Mucosa of rectum (tissue), 2 donors: ENCODE measurements around the gene CAB39.

Source experiments
- H3K27ac ChIP-seq, 2 donors: one replicate each; pipeline ENCODE4 v1.7.0; 2013; ENCODE audit warnings: inconsistent platforms in 2 of 2, low read depth in 2 of 2, low read length in 2 of 2
- H3K27me3 ChIP-seq, 2 donors: one replicate each; pipeline ENCODE4 v1.7.0; 2013; ENCODE audit warnings: low read length in 2 of 2; ENCODE audit not compliant: control insufficient read depth in 2 of 2, insufficient read depth in 2 of 2
- H3K36me3 ChIP-seq, 2 donors: one replicate each; pipeline ENCODE4 v1.7.0; 2013; ENCODE audit warnings: low read length in 2 of 2; ENCODE audit not compliant: control insufficient read depth in 2 of 2, insufficient read depth in 2 of 2
- H3K4me1 ChIP-seq, 2 donors: one replicate each; pipeline ENCODE4 v1.7.0; 2013; ENCODE audit warnings: low read length in 2 of 2, mild to moderate bottlenecking in 1 of 2; ENCODE audit not compliant: control insufficient read depth in 2 of 2, insufficient read depth in 2 of 2
- H3K4me3 ChIP-seq, 2 donors: one replicate each; pipeline ENCODE4 v1.7.0; 2013; ENCODE audit warnings: low read length in 2 of 2
- H3K9ac ChIP-seq, 2 donors: one replicate each; pipeline ENCODE4 v1.7.0; 2013; ENCODE audit warnings: low read length in 2 of 2, low read depth in 1 of 2, mild to moderate bottlenecking in 1 of 2
- H3K9me3 ChIP-seq, 2 donors: one replicate each; pipeline ENCODE4 v1.7.0; 2013; ENCODE audit warnings: low read length in 2 of 2; ENCODE audit not compliant: control insufficient read depth in 2 of 2
- donor health status: healthy.
- donor health status: Normal muscosa, but diverticular disease.

The CAB39 gene

GRCh38 chr2:230712443-230713330 is at the start of gene CAB39:
TSS of gene CAB39 (plus strand) at chr2:230712842. CDS start at chr2:230760002, 47,160 bp downstream.
- Histone ChIP-seq H3K4me1 (peaks cover 23 to 25% of the 10 kb centered on the region in 2 donors), H3K9ac (peak within 1 kb of the TSS; percentile 85 to 92), H3K36me3 (peaks cover 5 to 7% of the 10 kb centered on the region in 2 donors), H3K27ac (peak within 1 kb of the TSS; percentile 88 to 93), H3K9me3 (no peaks in the 10 kb centered on the region), H3K4me3 (peak within 1 kb of the TSS; percentile 76 to 94), H3K27me3 (no peaks in the 10 kb centered on the region)

- H3K27ac ChIP-seq: peak overlapping the region in 1 of 2 donors; percentile 1
- H3K9ac ChIP-seq: no peak overlapping the region
- no peak overlapping the region for H3K4me3 ChIP-seq
- no peaks in the 10 kb centered on the region for H3K9me3 ChIP-seq
- no peaks in the 10 kb centered on the region for H3K27me3 ChIP-seq
- peaks cover 22 to 37% of the 10 kb centered on the region in 2 donors for H3K4me1 ChIP-seq
- no peaks in the 10 kb centered on the region for H3K36me3 ChIP-seq
Observed at GRCh38 chr2:230664128-230664527, 48.5 kb upstream of the CAB39 start.

DNA sequence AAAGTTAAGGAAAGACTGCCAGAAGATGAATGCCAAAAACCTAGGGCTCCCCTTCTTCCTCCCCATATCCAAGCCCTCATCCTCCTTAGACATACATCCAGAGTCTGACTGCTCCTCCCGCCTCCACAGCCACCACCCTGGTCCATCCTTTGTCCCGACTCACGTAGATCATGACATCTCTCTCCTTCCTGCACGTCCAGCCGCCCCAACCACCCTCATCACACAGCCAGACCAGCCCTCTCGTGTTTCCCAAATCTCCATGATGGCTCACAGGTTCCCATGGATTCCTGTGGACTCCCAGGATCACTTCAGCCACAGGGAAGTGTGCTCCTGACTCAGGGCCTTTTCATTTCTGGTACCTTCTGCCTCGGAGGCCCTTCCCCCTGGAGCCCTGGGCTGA is 47.8 kb upstream of the CAB39 start:
- no peaks in the 10 kb centered on the region for H3K9me3 ChIP-seq
- no peak overlapping the region for H3K4me3 ChIP-seq
- H3K27ac ChIP-seq: no peak overlapping the region
- H3K4me1 ChIP-seq: peaks cover 20 to 33% of the 10 kb centered on the region in 2 donors
- no peak overlapping the region for H3K9ac ChIP-seq
- H3K36me3 ChIP-seq: no peaks in the 10 kb centered on the region
- H3K27me3 ChIP-seq: no peaks in the 10 kb centered on the region

DNA sequence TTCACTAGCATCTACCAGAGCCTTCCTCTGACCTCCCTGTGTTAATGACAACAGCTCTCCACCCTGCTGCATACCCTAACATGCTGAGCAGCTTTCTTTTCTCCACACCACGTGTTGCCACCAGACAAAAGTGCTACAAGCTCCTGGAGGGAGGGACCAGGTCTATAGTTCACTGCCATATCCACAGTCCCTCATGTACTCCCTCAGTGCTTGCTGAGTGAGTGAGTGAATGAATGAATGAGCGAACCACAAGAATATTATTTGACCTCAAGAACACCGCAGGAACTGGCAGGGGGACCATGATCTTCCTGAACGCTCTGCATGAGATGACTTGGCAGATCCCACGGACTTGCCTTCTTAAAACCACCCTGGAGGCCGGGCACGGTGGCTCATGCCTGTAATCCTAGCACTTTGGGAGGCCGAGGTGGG is 47.4 kb upstream of the CAB39 start:
- Histone ChIP-seq H3K27me3 (no peaks in the 10 kb centered on the region), H3K36me3 (no peaks in the 10 kb centered on the region), H3K27ac (no peak overlapping the region), H3K9me3 (no peaks in the 10 kb centered on the region), H3K9ac (no peak overlapping the region), H3K4me3 (no peak overlapping the region), H3K4me1 (peaks cover 17 to 29% of the 10 kb centered on the region in 2 donors)

DNA sequence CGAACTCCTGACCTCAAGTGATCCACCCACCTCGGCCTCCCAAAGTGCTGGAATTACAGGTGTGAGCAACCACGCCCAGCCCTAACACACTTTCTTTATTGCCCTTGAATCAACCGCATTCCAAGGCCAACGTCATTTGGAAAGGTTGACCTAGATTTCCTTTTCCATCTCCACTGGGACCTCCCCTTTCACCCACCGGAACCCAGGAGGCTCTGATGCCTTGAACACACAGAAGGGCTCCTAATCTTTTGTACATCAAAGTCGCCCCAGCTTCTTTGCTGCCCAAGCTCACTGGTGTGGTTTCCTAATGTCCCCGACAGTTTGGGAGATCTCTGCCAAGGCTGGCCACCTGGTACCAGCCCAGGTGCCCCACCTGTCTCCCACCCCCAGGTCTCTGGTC is 46.2 kb upstream of the CAB39 start:
- peaks cover 16 to 33% of the 10 kb centered on the region in 2 donors for H3K4me1 ChIP-seq
- H3K9me3 ChIP-seq: no peaks in the 10 kb centered on the region
- no peaks in the 10 kb centered on the region for H3K27me3 ChIP-seq
- no peak overlapping the region for H3K4me3 ChIP-seq
- H3K36me3 ChIP-seq: no peaks in the 10 kb centered on the region
- H3K9ac ChIP-seq: no peak overlapping the region
- H3K27ac ChIP-seq: no peak overlapping the region

DNA sequence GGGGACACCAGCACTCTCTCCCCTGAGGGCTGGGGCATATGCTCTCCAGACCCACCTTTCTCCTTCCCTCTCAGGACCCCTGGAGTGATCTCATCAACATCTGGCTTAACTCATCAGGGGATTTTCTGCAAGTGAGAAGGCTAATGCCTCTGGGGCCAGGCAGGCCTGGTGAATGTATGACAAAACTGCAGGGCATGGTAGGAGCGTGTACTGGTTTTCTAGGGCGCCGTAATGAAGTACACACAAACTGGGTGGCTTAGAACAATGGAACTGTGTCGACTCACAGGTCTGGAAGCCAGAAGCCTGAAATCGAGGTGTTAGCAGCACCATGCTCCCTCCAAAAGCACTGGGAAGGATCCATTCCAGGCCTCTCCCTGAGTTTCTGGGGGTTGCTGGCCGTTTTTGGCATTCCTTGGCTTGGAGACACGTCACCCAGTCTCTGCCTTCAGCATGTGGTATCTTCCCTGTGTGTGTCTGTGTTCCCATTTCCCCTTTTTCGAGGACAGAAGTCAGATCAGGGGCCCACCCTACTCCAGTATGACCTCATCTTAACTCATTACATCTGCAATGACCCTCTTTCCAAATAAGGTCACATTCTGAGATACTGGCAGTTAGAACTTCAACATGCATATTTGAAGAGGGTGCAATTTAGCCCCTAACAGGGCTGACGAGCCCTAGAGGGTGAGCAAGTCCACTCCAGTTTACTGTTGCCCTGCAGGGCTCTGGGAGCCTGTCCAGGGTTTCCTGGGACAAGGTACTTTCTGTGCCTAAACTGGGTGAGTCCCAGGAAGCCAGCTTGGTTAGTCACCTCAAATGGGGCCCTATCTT is 45.5 kb upstream of the CAB39 start:
- Histone ChIP-seq H3K9me3 (no peaks in the 10 kb centered on the region), H3K36me3 (no peaks in the 10 kb centered on the region), H3K4me3 (no peak overlapping the region), H3K27ac (peak overlapping the region in 1 of 2 donors; percentile 23), H3K27me3 (no peaks in the 10 kb centered on the region), H3K4me1 (peaks cover 16 to 33% of the 10 kb centered on the region in 2 donors), H3K9ac (no peak overlapping the region)

DNA sequence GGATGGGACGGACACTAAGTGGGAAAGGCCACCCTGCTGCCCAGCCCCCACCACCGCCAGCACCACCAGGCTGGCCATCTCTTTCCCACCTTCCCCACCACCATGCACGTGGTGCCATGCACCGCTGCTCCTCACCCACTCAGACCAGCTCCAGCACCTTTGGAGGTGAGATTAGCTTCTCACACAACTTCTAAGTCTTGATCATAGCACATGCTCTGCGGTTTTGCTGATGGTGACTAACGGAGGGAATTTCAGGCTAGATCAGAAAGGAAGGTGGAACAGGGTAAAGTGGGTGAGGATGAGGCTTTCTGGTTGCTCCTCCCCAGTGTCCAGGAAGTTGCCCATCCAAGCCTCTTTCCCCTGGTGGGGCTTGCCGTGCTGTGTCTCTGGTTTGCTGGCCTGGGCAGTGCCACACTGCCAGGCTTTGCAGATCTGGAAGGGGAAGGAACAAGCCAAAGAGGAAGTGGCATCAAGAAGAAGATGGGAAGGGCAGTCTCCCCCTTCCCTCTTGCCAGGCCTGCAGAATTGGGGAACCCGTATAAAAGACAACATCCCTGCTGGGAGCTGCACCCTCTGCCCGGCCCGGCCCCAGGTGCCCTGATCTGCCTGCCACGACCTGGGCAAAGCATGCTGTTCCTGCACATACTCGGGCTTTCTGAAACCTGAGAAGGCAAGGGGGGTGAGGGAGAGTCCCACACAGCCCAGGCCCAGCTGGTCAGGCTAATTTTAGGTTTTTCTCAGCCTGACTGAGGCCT is 44.3 kb upstream of the CAB39 start:
- H3K9me3 ChIP-seq: no peaks in the 10 kb centered on the region
- H3K36me3 ChIP-seq: no peaks in the 10 kb centered on the region
- peak overlapping the region in 1 of 2 donors; percentile 38 for H3K27ac ChIP-seq
- H3K9ac ChIP-seq: no peak overlapping the region
- no peaks in the 10 kb centered on the region for H3K27me3 ChIP-seq
- H3K4me1 ChIP-seq: peaks cover 16 to 33% of the 10 kb centered on the region in 2 donors
- H3K4me3 ChIP-seq: no peak overlapping the region

GRCh38 chr2:230668939-230669303 is 43.7 kb upstream of the CAB39 start:
- Histone ChIP-seq H3K9ac (no peak overlapping the region), H3K27me3 (no peaks in the 10 kb centered on the region), H3K4me1 (peaks cover 16 to 33% of the 10 kb centered on the region in 2 donors), H3K27ac (peak overlapping the region in 1 of 2 donors; percentile 32), H3K36me3 (no peaks in the 10 kb centered on the region), H3K9me3 (no peaks in the 10 kb centered on the region), H3K4me3 (no peak overlapping the region)

GRCh38 chr2:230669386-230669950 is 43.2 kb upstream of the CAB39 start:
- Histone ChIP-seq H3K27ac (peak overlapping the region in 1 of 2 donors; percentile 32), H3K4me3 (no peak overlapping the region), H3K36me3 (no peaks in the 10 kb centered on the region), H3K27me3 (no peaks in the 10 kb centered on the region), H3K4me1 (peaks cover 16 to 27% of the 10 kb centered on the region in 2 donors), H3K9ac (no peak overlapping the region), H3K9me3 (no peaks in the 10 kb centered on the region)
